NCI-H510A treated with DMSO at 0.1 percent for 48 hours (cell line): ENCODE results near the gene IGIP.

Experiments
- DNase-seq: peaks from one replicate; lab custom pipeline; 2025; lab: John Stamatoyannopoulos, UW

IGIP gene

GRCh38 chr5:140111859-140112551 lies 13.7 kb upstream of the IGIP start:
- DNase-seq, result no peak

GRCh38 chr5:140112685-140113179 lies 13.0 kb upstream of the IGIP start:
- no peak for DNase-seq

GRCh38 chr5:140113180-140113698 lies 12.5 kb upstream of the IGIP start:
- DNase-seq, result no peak

GRCh38 chr5:140113699-140114263 lies 12.0 kb upstream of the IGIP start, which contains the start of gene PURA:
PURA (plus strand) TSS chr5:140114109; CDS start chr5:140114182, 73 bp downstream.
- peak; percentile 65 for DNase-seq

GRCh38 chr5:140114341-140115185 lies 11.2 kb upstream of the IGIP start:
- peak; percentile 25 for DNase-seq

GRCh38 chr5:140115186-140115500 lies 10.6 kb upstream of the IGIP start:
- DNase-seq, result no peak

- no peak for DNase-seq
Observed at GRCh38 chr5:140116716-140117115, 9.0 kb upstream of the IGIP start.

GRCh38 chr5:140117523-140117922 lies 8.2 kb upstream of the IGIP start:
- DNase-seq, result no peak

GRCh38 chr5:140118302-140118936 lies 7.3 kb upstream of the IGIP start:
- no peak for DNase-seq

- DNase-seq, result no peak
Observed at GRCh38 chr5:140126315-140127012, 727 bp downstream of the IGIP start.

GRCh38 chr5:140128376-140128775 lies 2.6 kb downstream of the IGIP start:
- DNase-seq, result no peak

GRCh38 chr5:140130949-140131733 lies 5.4 kb downstream of the IGIP start:
- DNase-seq, result no peak

- DNase-seq, result peak; percentile 14
Observed at GRCh38 chr5:140131967-140132409, 6.3 kb downstream of the IGIP start.

GRCh38 chr5:140133514-140134167 lies 7.9 kb downstream of the IGIP start:
- no peak for DNase-seq

GRCh38 chr5:140134277-140134935 lies 8.7 kb downstream of the IGIP start:
- DNase-seq, result no peak

- no peak for DNase-seq
Observed at GRCh38 chr5:140135127-140135526, 9.4 kb downstream of the IGIP start.

- no peak for DNase-seq
Observed at GRCh38 chr5:140136624-140137023, 10.9 kb downstream of the IGIP start.

GRCh38 chr5:140140435-140140834 lies 14.7 kb downstream of the IGIP start:
- DNase-seq, result no peak

- no peak for DNase-seq
Observed at GRCh38 chr5:140141241-140141640, 15.5 kb downstream of the IGIP start.

GRCh38 chr5:140142246-140142645 lies 16.5 kb downstream of the IGIP start:
- no peak for DNase-seq
